Lung (tissue), 12 donors: Measurements from ENCODE around the gene INHBC. TPM values are rescaled to one million over a fixed set of nuclear protein-coding genes. Genes with fewer than 3 reads are reported as not detected.

ENCODE experiments used
- ATAC-seq: fragments of 200-7000 bp; cut with Tn5 transposase; one replicate; pipeline ENCODE4 v1.9.1; 2020; ENCODE audit warnings: moderate number of reproducible peaks; ENCODE audit not compliant: insufficient read depth, low FRiP score
- DNase-seq, 3 donors: peaks; one replicate each; pipeline ENCODE4 v3.0.0-alpha.2; 2013 to 2017
- H3K27ac ChIP-seq, 2 donors: one replicate each; pipeline ENCODE4 v1.5.1; 2013; ENCODE audit warnings: mild to moderate bottlenecking in 2 of 2, moderate library complexity in 2 of 2, control low read depth in 1 of 2, inconsistent platforms in 1 of 2, low read depth in 1 of 2, low read length in 1 of 2
- H3K27me3 ChIP-seq, 3 donors: one replicate each; pipeline ENCODE4 v1.5.1; 2013; ENCODE audit warnings: low read length in 2 of 3; ENCODE audit not compliant: control insufficient read depth in 3 of 3, insufficient read depth in 3 of 3
- H3K36me3 ChIP-seq, 4 donors: one replicate each; pipeline ENCODE4 v1.5.1; 2013; ENCODE audit warnings: low read length in 4 of 4, mild to moderate bottlenecking in 1 of 4, moderate library complexity in 1 of 4; ENCODE audit not compliant: control insufficient read depth in 4 of 4, insufficient read depth in 4 of 4
- H3K4me1 ChIP-seq, 5 donors: one replicate each; pipeline ENCODE4 v1.5.1; 2013; ENCODE audit warnings: low read length in 5 of 5, mild to moderate bottlenecking in 2 of 5, moderate library complexity in 1 of 5; ENCODE audit not compliant: control insufficient read depth in 5 of 5, insufficient read depth in 5 of 5
- H3K4me3 ChIP-seq: one replicate; pipeline ENCODE4 v1.5.1; 2013; ENCODE audit warnings: mild to moderate bottlenecking, control low read depth, moderate library complexity
- H3K9ac ChIP-seq, 2 donors: one replicate each; pipeline ENCODE4 v1.5.1; 2013; ENCODE audit warnings: low read length in 2 of 2, control low read depth in 1 of 2; ENCODE audit not compliant: insufficient read depth in 1 of 2
- H3K9me3 ChIP-seq, 4 donors: one replicate each; pipeline ENCODE4 v1.5.1; 2013; ENCODE audit warnings: low read length in 3 of 4, mild to moderate bottlenecking in 1 of 4, moderate library complexity in 1 of 4; ENCODE audit not compliant: control insufficient read depth in 4 of 4, insufficient read depth in 3 of 4
- CTCF ChIP-seq: IDR thresholded peaks from 2 replicates; pipeline ENCODE4 v1.5.1; 2012; ENCODE audit warnings: mild to moderate bottlenecking; ENCODE audit errors: control extremely low read depth, extremely low read depth
- WGBS, 2 donors: extraction: QIAGEN DNeasy Blood & Tissue Kit; methylation state at CpG; one replicate each; pipeline ENCODE4 v1.1.7; 2013; 5-methylcytosine and 5-hydroxymethylcytosine counted together
- polyA plus RNA-seq, 2 donors: library from polyadenylated mRNA; stranded (reverse); fragments of 200-250 nt; gene quantifications; one replicate each; pipeline ENCODE4 v1.2.1, GENCODE V29; 2013
- total RNA-seq, 2 donors: library from RNA; depleted of rRNA in 1 of 2; stranded (reverse); fragments of >200 nt in 1 of 2; gene quantifications; one replicate each; pipeline ENCODE4 v1.2.1, GENCODE V29; 2014 to 2021
- donor health status: control.
- donor health status: control.
- donor health status: Bipolar disorder and iron deficiency.
- donor health status: healthy.
- donor health status: DM: yes; HTN: yes; CAD: no.

INHBC gene
- total and polyA plus RNA-seq, 4 donors, result 0.02 TPM; not detected in 3

- Histone ChIP-seq H3K9me3 (no peaks in the 10 kb centered on the region), H3K27ac (peak overlapping the region; percentile 87 to 91), H3K4me3 (peak overlapping the region; percentile 69), H3K4me1 (peaks cover 2 to 17% (median 5%) of the 10 kb centered on the region in 5 donors), H3K36me3 (peaks cover 0 to 3% (median 0%) of the 10 kb centered on the region in 4 donors), H3K27me3 (no peaks in the 10 kb centered on the region), H3K9ac (peak overlapping the region; percentile 68 to 92)
- peak; percentile 85 for ATAC-seq
- 0 to 1% methylated on average over 51 to 74 of the region's 74 CpGs for WGBS, 2 donors
- peak in 2 of 3 donors; percentile 52 to 69 for DNase-seq
- TF ChIP-seq CTCF, result no peak
Observed at GRCh38 chr12:57430112-57430930, 4.3 kb upstream of the INHBC start.

GRCh38 chr12:57430931-57431566 is 3.5 kb upstream of the INHBC start, which contains the start of gene R3HDM2:
TSS of gene R3HDM2 (minus strand) at chr12:57431043. CDS start at chr12:57310428, 120,615 bp downstream.
- Histone ChIP-seq H3K9me3 (no peaks in the 10 kb centered on the region), H3K9ac (peak within 1 kb of the TSS; percentile 68 to 92), H3K36me3 (no peaks in the 10 kb centered on the region), H3K27me3 (no peaks in the 10 kb centered on the region), H3K27ac (peak within 1 kb of the TSS; percentile 87 to 91), H3K4me3 (peak within 1 kb of the TSS; percentile 69), H3K4me1 (peaks cover 2 to 17% (median 5%) of the 10 kb centered on the region in 5 donors)
- DNase-seq (peak; percentile 98 to 99 (median 98)), ATAC-seq (peak; percentile 95)
- no peak for TF ChIP-seq CTCF
- WGBS, 2 donors, result 2% methylated on average over 37 to 41 of the region's 41 CpGs

GRCh38 chr12:57431654-57432188 is 2.9 kb upstream of the INHBC start:
- Histone ChIP-seq H3K4me1 (peaks cover 2 to 17% (median 5%) of the 10 kb centered on the region in 5 donors), H3K27me3 (no peaks in the 10 kb centered on the region), H3K36me3 (no peaks in the 10 kb centered on the region), H3K27ac (peak overlapping the region in 1 of 2 donors; percentile 91), H3K9ac (peak overlapping the region; percentile 67 to 90), H3K9me3 (no peaks in the 10 kb centered on the region), H3K4me3 (no peak overlapping the region)
- WGBS, 2 donors, result 82 to 90% methylated on average over 11 of the region's 11 CpGs
- no peak for ATAC-seq
- peak in 1 of 3 donors; percentile 19 for DNase-seq
- no peak for TF ChIP-seq CTCF
